Measurements from ENCODE around the gene SMYD1. TPM values are rescaled to one million over a fixed set of nuclear protein-coding genes. Genes with fewer than 3 reads are reported as not detected.
A peak's percentile ranks its signal among the peaks of the same experiment; 100 is the strongest.

The SMYD1 gene
- polyA plus RNA-seq, 3 donors: not detected

GRCh38 chr2:88058191-88058590, 9.4 kb upstream of the SMYD1 start:
- no peak overlapping the region for H3K4me2 ChIP-seq (replicated peaks; ENCODE audit: extremely low read depth, low read length, poor library complexity, severe bottlenecking)
- H3K4me3 ChIP-seq (replicated peaks in 1 of 3; ENCODE audit: low read depth in 2 of 3, low read length in 3 of 3): no peak overlapping the region
- peaks cover 24% of the 10 kb centered on the region for H3K79me2 ChIP-seq (ENCODE audit: insufficient read depth, low read length)
- peaks cover 0 to 2% (median 0%) of the 10 kb centered on the region in 7 donors for H3K9me3 Mint-ChIP-seq
- no peaks in the 10 kb centered on the region for H3K36me3 ChIP-seq (replicated peaks in 1 of 2; ENCODE audit: control insufficient read depth in 1 of 2, insufficient read depth in 2 of 2, low read length in 2 of 2)
- H3K9me3 ChIP-seq (replicated peaks in 1 of 2; ENCODE audit: control insufficient read depth in 1 of 2, insufficient read depth in 1 of 2, low read length in 2 of 2): no peaks in the 10 kb centered on the region
- no peaks in the 10 kb centered on the region for H4K20me1 ChIP-seq (ENCODE audit: insufficient read depth, low read length)
- no peak for DNase-seq
- WGBS (ENCODE audit: insufficient coverage): 100% methylated on average over 4 of the region's 5 CpGs
- intact Hi-C loops (cut with micrococcal nuclease): loop anchor here in 1 of 2 donors (10.0 kb wide), 1 partner anchor 567 kb away; the partner anchor contains the start of gene EIF2AK3
- no peaks in the 10 kb centered on the region for H3K27me3 ChIP-seq (ENCODE audit: control insufficient read depth in 2 of 2, insufficient read depth in 2 of 2, low read length in 2 of 2)
- peaks cover 22 to 25% of the 10 kb centered on the region in 2 donors for H3K4me1 ChIP-seq (ENCODE audit: control insufficient read depth in 1 of 2, insufficient read depth in 2 of 2, low read length in 2 of 2)
- H3K9ac ChIP-seq (ENCODE audit: insufficient read depth, low read length, poor library complexity, severe bottlenecking): no peak overlapping the region
- TF ChIP-seq CTCF (IDR thresholded peaks at IDR 0.05): no peak
- peaks cover 39% of the 10 kb centered on the region for H3K4me1 Mint-ChIP-seq
- H3K36me3 Mint-ChIP-seq: peaks cover 2 to 3% of the 10 kb centered on the region in 2 donors
- peak overlapping the region; percentile 36 for H2AFZ ChIP-seq (ENCODE audit: insufficient read depth, low read depth, low read length, poor library complexity, severe bottlenecking)
- no peak overlapping the region for H3K4me3 Mint-ChIP-seq
- H3K27ac ChIP-seq (ENCODE audit: low read depth in 1 of 2, low read length in 2 of 2): no peak overlapping the region
- H3K27me3 Mint-ChIP-seq (ENCODE audit: low read depth in 3 of 3): peaks cover 0 to 1% (median 0%) of the 10 kb centered on the region in 3 donors
- no peak overlapping the region for H3K27ac Mint-ChIP-seq

GRCh38 chr2:88059979-88060906, 7.4 kb upstream of the SMYD1 start:
- Histone ChIP-seq H3K79me2 (ENCODE audit: insufficient read depth, low read length) (peaks cover 3% of the 10 kb centered on the region), H3K27ac (ENCODE audit: low read depth in 1 of 2, low read length in 2 of 2) (no peak overlapping the region), H3K9me3 (replicated peaks in 1 of 2; ENCODE audit: control insufficient read depth in 1 of 2, insufficient read depth in 1 of 2, low read length in 2 of 2) (no peaks in the 10 kb centered on the region), H4K20me1 (ENCODE audit: insufficient read depth, low read length) (no peaks in the 10 kb centered on the region), H3K4me2 (replicated peaks; ENCODE audit: extremely low read depth, low read length, poor library complexity, severe bottlenecking) (no peak overlapping the region), H3K27me3 (ENCODE audit: control insufficient read depth in 2 of 2, insufficient read depth in 2 of 2, low read length in 2 of 2) (no peaks in the 10 kb centered on the region), H2AFZ (ENCODE audit: insufficient read depth, low read depth, low read length, poor library complexity, severe bottlenecking) (peak overlapping the region; percentile 15), H3K4me3 (replicated peaks in 1 of 3; ENCODE audit: low read depth in 2 of 3, low read length in 3 of 3) (no peak overlapping the region), H3K9ac (ENCODE audit: insufficient read depth, low read length, poor library complexity, severe bottlenecking) (no peak overlapping the region), H3K36me3 (replicated peaks in 1 of 2; ENCODE audit: control insufficient read depth in 1 of 2, insufficient read depth in 2 of 2, low read length in 2 of 2) (no peaks in the 10 kb centered on the region), H3K4me1 (ENCODE audit: control insufficient read depth in 1 of 2, insufficient read depth in 2 of 2, low read length in 2 of 2) (peaks cover 5 to 8% of the 10 kb centered on the region in 2 donors)
- peak; percentile 82 for TF ChIP-seq CTCF (IDR thresholded peaks at IDR 0.05)
- H3K9me3 Mint-ChIP-seq: peaks cover 0 to 2% (median 0%) of the 10 kb centered on the region in 7 donors
- peaks cover 19% of the 10 kb centered on the region for H3K4me1 Mint-ChIP-seq
- H3K27me3 Mint-ChIP-seq (ENCODE audit: low read depth in 3 of 3): peaks cover 0 to 1% (median 0%) of the 10 kb centered on the region in 3 donors
- H3K27ac Mint-ChIP-seq: no peak overlapping the region
- no peaks in the 10 kb centered on the region for H3K36me3 Mint-ChIP-seq
- intact Hi-C loops (cut with micrococcal nuclease): loop anchor here in 1 of 2 donors (2.0 to 10.0 kb wide), 3 partner anchors 43 to 565 kb away; partner anchors contain the start of genes EIF2AK3 and RNU2-63P
- peak; percentile 13 to 37 (median 31) for DNase-seq
- no peak overlapping the region for H3K4me3 Mint-ChIP-seq
- 0% methylated on average over 1 of the region's 5 CpGs for WGBS (ENCODE audit: insufficient coverage)

Measured in CD14-positive monocyte (primary cell).